ENCODE measurements around the gene REC114.

DNA sequence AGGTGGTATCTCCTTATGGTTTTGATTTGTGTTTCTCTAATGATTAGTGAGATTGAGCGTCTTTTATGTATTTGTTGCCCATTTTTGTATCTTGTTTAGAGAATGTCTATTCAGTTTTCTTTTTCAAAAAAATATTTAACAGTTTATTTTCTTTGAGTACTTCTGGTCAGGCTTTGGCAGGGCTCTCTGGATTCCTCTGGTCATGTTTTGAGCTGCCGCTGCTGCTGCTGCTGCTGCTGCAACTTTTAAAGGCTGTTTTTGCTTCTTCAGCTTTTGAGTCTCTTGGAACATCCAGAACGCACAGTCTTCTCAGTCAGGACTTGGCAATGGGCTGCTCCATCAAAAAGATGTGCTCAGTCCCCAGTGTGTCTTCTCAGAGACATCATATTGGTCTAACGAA lies 40.1 kb downstream of the REC114 start:
- no peak for TF ChIP-seq POLR2A (IDR thresholded peaks at IDR 0.05)
- TF ChIP-seq, protein P1, sequence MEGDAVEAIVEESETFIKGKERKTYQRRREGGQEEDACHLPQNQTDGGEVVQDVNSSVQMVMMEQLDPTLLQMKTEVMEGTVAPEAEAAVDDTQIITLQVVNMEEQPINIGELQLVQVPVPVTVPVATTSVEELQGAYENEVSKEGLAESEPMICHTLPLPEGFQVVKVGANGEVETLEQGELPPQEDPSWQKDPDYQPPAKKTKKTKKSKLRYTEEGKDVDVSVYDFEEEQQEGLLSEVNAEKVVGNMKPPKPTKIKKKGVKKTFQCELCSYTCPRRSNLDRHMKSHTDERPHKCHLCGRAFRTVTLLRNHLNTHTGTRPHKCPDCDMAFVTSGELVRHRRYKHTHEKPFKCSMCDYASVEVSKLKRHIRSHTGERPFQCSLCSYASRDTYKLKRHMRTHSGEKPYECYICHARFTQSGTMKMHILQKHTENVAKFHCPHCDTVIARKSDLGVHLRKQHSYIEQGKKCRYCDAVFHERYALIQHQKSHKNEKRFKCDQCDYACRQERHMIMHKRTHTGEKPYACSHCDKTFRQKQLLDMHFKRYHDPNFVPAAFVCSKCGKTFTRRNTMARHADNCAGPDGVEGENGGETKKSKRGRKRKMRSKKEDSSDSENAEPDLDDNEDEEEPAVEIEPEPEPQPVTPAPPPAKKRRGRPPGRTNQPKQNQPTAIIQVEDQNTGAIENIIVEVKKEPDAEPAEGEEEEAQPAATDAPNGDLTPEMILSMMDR (IDR thresholded peaks at IDR 0.05), result no peak

Measured in adrenal gland (tissue), 5 donors.